HG03064 (cell line): ENCODE data around the gene ULBP2.
"Not testable (repeated sequence)": the region's sequence is repeated elsewhere in the genome, so short reads cannot be mapped to it uniquely, and the experiment has no call there.

Experiments used
- ATAC-seq: cut with Tn5 transposase; IDR thresholded peaks from one replicate; pipeline ENCODE4 v1.9.1; 2021; ENCODE audit warnings: low read depth; ENCODE audit not compliant: unreplicated experiment

The ULBP2 gene

DNA sequence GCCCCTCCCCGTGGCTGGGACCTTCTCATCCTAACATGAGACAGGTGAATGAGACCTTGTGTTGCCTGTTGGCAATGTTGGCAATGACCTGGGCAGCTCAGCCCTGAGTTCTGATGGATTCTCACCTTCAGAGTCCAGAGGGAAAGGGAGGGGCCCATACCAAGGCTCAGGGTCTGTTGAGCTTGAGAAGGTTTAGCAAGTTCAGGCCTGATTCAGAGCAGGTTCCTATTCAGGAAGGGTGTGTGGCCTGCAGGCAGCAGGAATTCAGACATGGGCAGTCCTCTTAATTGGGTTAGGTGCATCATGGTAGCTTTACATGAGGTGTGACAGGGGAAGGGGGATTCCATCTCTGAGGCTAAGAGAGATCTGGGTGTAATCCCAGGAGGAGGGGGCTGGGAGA, 5.7 kb downstream of the ULBP2 start:
- not testable (repeated sequence) for ATAC-seq

DNA sequence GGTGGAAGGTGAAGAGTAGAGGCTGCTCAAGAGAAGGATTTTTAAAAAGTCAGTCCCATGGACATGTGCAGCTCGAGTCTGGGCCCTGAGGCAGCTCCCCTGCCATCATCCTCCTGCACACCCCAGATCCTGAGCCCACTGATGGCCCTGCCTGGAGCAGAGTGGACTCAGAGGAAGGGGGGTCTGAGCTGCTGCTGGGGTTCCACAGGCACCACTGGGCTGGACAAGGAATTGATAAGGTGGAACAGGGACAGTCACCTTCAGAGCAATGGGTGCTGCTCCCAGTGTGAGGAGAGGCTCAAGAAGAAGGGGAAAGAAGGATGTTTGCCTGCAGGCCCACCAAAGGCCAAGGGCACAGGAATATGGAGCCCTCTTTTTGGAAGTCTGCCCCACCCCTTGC, 6.2 kb downstream of the ULBP2 start:
- no peak for ATAC-seq

DNA sequence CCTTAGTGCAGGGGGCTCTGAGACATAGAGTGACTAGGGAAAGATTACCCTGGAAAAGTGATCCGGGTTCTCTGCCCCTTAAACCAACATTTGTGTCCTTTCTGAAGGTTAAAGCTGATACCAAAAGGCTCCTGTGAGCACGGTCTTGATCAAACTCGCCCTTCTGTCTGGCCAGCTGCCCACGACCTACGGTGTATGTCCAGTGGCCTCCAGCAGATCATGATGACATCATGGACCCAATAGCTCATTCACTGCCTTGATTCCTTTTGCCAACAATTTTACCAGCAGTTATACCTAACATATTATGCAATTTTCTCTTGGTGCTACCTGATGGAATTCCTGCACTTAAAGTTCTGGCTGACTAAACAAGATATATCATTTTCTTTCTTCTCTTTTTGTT, 6.8 kb downstream of the ULBP2 start:
- no peak for ATAC-seq

DNA sequence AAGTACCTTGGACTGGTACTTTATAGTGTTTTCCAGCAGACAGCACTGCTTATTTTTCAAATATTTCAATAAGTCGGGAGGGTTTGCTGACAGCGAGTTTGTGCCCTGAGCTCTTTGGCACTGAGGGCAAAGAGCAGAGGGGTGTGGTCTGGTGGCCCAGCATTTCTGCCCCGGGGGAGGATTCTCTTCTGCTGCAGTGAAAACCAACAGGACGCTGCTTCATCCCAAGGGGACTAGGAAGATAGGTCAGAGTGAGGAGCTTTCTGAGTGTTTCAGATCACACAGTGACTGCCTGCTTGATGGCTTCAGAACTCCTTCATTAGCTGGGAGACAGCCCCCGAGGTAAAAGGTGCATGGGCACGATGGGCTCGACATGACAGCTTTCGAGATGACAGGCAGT, 8.6 kb downstream of the ULBP2 start:
- no peak for ATAC-seq

DNA sequence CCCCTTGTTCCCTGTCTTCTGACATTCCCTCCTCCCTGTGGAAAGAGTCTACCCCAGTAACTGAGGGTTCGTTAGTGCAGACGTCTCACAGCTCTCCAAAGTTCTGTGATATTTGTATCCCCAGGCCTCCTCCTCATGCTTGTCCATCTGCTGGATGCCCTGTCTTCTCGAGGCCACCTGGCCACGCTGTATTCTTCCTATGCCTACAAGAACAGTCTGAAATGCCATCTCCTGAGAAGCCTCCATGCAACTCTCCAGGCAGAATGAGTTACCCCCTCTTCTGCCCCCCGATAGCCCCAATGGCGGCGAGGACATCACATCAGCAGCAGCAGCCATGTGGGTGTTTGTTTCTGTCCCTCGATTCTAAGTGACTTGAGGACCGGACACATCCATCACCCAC, 9.3 kb downstream of the ULBP2 start:
- no peak for ATAC-seq

DNA sequence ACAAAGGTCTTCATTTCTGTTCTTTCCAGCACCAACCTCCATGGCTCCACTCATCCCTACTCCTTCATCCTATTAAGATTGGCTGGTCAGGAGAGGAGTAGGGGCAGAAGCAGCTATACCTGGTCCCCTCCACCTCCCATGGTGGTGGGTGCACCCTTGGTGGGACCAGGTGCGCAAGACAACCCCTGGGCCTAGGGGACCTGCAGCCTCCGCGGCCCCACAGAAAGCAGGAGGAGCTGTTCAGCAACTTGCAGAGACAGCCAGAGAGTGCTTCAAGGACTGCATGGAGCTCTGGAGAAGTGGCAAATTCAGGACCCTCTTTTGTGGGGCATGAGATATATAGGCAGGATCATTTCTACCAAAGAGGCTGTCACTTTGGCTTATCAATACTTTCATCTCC, 9.8 kb downstream of the ULBP2 start:
- ATAC-seq = no peak

DNA sequence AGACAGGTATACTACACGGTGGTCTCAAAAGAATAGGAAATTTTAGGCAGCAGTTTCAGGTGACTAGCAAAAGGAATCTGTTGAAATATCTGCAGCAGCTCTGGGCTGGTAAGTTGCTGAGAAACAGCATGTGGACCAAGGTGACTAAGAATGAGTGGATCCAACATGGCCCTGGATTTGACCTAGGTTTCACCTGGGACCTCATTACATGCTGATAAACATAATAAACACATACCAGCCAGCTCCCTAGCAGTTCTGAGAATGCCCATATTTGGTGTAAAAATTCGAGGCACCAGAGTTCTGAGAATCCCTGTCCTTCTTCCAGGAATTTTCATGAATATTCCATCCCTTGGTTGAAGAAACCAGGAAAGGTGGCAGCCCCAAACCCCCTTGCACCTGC, 11.6 kb downstream of the ULBP2 start:
- not testable (repeated sequence) for ATAC-seq

DNA sequence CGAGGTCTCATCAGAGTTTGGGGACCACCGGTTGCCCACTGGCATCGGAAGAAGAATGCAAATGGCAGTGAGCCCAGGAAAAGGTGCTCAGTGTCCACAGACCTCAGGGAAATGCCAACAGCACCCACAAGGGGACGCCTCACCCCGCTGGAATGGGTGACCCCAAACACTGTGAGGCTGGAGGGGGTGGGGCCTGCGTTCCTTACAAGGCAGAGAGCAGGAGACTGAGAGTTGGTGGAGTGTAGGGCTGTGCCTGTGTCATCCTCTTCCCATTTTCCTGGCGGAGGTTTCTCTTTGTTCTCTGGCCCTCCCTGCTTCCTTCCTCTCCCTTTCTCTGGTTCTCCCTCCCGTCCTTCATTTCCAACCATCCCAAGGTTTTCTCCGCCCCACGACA, 12.1 kb downstream of the ULBP2 start:
- ATAC-seq = not testable (repeated sequence)

DNA sequence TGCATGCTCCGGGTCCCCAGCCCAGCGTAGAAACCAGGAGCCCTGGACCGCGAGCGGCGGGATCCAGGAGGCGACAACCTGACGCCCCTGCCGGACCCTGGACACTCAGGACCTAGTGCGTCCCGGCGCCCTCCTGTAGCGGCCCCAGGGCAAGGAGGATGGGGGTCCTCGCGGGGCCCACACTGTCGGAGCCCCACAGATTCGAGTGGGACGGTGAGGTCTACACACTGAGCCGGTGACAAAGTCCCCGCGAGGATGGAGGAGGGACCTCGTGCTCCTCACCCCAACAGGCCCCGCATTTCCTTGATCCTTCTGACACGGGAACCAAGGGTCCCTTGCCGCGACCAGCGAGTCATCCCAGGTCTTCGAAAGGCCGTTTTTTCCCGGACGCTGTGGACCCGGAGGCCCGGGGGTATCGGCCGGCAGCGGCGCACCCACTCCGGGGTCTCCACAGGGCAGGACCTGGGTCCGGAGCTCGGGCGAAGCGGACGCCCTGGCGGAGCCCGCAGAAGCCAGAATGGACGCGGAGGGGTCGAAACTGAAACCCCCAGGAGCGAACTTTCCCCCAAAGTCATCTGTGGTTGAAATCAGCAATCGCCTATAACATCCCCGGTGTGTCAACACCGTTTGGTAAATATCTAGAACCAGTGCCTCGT, 12.6 kb downstream of the ULBP2 start:
- ATAC-seq = not testable (repeated sequence)

DNA sequence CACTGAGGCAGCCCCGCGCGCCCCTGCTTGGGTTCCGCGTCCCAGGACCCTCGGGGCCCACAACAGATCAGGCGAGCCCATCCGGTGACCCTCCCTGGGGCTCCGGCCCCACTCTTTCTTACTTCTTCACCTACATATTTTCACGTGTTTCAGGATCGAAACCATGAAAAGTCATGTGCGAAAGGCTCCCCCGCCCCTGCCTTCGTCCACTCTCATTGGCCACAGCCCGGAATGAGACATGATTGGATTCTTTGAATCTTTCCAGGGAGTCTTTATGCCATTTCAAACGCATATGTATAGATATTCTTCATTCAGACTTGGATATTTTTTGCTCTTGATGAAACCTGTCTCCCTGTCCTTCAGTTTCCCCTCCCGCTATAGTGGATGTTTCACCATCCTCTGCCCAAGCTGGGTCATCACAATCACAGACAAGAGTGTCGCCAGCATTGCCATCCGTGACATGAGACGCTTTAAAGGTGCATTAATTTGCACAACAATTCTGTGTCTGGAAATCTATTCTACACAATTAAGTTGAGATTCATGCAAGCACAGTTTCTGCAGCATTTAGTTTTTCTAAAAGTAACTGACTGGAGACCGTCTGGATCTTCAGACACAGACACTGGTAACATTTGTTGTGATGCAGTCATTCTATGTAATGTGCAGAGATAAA, 13.3 kb downstream of the ULBP2 start:
- not testable (repeated sequence) for ATAC-seq

DNA sequence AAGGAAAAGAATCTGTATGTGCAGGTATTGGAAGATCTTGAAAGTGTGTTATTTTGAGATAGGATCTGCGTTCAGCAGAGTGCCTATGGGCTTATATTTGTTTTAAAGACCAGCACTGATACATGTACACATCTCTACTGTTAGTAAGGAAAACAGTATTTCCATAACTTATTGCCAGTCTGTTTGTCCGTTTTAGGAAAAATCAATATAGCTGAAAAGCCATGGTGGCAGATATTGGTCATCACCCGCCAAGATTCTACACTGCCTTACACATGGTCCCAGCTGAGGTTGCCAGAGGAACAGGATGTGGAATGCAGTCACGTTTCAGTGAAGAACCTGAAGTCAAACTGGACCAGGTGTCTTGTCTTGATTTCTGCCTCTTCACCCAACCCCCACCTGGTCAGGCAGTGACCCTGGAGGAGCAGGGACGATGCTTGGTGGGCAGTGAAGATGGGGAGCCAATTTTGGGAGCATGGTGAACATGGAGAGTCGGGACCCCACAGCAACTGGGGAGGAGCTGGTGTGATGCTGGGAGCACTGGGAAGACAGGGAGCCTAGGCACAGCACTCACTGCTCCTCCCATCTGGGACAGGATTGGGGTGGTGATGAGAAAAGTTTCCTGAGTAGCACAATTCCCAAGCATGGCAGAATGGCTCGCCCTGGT, 14.0 kb downstream of the ULBP2 start:
- not testable (repeated sequence) for ATAC-seq

DNA sequence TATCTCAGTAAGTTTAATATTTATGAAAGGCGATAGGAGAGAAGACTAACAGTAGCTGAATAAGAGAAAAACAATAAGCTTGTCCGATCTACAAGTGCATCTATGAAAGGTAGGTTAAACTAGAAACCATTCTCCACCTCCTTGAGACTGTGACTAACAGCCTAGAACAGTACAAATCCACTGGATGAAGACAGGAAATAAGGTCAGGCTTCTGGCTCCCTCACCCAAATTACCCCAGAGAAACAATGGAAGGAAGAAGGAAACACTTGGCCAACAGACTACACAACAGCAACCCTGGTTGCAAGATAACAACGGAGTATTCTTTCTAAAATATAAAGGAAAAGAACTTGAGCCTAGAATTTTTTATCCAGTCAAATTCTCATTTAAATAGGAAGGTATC, 16.3 kb downstream of the ULBP2 start:
- ATAC-seq = not testable (repeated sequence)

DNA sequence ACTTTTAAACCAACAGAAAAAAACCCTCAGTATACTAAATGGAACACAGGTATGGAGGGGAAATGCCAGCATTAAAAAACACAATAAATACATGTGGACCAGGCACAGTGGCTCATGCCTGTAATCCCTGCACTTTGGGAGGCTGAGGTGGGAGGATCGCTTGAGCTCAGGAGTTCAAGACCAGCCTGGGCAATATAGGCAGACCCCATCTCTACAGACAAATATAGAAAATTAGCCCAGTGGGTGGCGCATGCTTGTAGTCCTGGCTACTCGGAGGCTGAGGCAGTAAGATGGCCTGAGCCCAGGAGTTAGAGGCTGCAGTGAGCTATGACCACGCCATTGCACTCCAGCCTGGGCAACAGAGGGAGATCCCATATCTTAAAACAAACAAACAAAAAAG, 18.0 kb downstream of the ULBP2 start:
- ATAC-seq = not testable (repeated sequence)

DNA sequence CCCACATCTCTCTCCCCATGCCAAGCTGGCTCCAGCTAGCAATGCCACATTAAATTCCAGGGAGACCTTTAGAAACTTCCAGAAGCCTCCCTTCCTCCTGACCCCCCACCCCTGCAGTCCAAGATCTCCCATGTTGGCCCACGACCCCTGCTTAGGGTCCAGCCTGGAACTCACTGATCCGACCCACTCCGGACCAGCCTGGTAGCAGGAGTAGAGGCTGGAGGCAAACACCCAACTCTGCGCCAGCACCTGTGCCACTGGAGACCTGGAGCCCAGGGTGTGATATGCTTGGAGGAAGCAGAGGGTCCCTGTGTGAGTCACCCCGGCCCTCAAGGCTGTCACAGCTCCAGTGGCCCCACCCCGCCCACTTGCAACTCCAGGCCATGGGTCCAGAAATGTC, 18.7 kb downstream of the ULBP2 start:
- no peak for ATAC-seq

DNA sequence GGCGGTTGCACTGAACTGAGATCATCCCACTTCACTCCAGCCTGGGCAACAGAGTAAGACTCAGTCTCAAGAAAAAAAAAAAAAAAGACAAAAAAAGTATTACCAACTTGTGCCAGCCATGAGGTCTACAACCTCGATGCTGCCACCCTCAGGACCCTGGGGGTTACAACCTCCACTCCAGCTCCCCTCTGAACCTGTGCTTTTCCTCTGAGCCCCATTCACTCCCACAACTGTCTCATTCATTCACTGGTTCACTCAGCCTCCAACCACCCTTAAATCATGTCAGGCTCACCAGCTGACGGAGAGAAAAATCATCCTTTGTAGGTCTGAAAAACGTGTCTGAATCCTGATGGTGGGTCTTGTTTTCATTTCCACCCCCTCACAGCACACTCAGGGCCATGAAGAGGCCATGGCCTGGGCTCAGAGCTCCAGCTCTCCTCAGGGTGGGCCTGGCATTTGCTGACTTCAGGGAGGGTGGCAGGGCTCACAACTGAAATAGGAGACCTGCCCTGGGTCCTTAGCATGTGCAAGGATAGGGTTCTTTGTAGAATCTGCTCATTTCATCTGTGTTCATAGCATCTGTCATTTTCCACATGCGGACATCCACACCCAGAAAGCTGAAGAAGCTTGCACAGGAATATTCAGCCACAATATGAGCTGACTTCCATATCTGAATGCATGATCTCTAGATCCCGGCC, 20.1 kb downstream of the ULBP2 start:
- no peak for ATAC-seq

DNA sequence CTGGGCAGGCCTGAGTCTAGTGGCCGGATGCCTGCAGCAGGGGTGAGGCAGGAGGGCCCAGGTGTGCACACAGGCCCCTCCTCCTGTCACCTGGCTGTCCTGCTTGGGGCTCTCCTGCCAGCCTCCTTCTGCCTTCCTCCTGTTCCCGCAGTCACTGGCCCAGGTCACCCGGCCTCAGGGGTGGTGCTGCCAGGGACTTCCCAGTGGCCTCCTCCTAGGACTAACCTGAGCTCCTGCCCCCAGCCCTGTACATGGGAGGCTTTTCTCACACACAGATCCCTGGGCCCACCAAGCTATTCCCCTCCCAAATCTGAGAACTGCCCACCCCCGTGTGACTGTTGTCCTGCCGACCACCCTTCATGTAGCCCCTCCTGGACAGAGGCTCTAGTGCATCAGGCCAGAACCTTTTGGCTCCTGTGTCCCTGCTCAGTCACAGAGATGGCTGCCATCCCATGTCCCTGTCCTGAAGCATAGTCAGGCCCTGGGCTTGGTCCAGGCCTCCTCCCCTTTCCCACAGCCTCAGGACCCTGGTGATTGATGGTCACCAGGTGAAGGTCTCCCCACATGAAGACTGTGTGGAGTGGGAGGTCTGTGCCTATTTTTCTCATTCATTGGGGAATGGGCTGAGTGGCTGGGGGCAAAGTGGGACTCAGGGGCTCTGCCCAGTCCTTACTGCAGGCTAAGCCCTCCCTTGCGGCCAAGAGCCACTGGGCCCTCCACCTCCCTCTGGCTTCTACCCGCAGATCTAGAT, 20.8 kb downstream of the ULBP2 start:
- no peak for ATAC-seq

DNA sequence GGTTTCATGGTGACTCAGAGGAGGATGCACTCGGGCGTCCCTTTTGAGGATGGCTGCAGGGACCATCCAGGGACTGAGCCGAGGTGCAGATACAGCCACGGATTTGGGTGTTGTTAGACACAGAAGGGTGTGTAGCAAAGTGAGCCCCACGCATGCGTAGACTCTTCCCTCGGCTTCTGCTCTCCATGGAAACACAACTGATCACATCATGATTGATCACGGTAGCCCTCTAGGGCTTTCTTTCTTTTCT, 21.3 kb downstream of the ULBP2 start:
- ATAC-seq = no peak

DNA sequence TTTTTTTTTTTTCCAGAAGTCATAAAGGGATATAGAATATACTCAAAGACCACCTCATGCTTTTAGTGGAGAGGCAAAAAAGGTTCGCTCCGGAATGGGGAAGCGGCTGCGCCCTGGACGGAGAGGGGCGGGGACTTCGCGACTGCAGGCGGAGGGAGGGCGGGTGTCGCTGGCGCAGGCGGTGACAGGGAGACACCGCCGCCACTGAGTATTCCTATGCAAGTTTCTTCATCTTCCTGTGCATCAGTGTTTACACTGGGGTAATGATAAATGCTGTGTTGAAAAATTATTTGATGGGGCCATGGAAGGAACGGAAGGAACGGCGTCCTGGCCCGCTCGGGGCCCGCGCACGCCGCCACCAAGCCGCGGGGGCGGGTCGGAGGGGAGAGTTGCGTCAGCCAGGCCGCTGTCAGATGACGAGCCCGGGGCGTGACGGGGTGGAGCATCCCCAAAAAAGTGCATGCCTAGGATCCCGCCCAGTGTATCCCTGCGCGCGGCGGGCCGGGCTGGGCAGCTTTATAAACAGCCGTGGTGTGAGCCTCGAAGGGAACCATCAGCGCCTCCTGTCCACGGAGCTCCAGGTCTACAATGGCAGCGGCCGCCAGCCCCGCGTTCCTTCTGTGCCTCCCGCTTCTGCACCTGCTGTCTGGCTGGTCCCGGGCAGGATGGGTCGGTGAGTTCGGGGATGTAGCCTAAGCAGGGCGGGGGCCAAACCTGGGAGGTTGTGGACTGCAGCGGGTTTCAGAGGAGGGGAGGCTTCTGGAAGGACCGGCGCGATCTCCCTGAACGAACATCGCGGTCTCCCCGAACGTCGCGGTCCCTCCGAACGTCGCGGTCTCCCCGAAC, 21.9 kb downstream of the ULBP2 start, which contains the start of gene ULBP1:
Gene ULBP1 (plus strand): TSS at position 482 of the 846 bp plus-strand sequence. CDS start 107 bp downstream, at position 589.
- no peak for ATAC-seq

DNA sequence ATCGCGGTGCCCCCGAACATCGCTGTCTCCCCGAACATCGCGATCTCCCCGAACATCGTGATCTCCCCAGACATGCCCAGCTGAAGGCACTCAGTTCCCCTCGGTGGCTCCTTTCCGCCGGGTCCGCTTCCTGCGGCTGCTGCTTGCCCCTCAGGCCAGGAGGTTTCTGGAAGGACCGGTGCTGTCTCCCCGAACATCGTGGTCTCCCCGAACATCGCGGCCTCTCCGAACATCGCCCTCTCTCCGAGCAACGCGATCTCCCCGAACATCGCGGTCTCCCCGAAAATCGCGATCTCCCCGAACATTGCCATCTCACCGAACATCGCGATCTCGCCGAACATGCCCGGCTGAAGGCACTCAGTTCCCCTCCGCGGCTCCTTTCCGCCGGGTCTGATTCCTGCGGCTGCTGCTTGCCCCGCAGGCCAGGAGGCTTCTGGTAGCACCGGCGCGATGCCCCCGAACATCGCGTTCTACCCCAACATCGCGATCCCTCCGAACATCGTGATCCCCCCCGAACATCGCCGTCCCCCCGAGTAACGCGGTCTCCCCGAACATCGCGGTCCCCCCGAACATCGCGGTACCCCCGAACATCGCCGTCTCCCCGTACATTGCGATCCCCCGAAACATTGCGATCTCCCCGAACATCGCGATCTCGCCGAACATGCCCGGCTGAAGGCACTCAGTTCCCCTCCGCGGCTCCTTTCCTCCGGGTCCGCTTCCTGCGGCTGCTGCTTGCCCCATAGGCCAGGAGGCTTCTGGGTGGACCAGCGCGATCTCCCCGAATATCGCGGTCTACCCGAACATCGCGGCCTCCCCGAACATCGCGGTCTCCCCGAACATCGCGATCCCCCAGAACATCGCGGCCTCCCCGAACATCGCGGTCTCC, 22.7 kb downstream of the ULBP2 start:
- no peak for ATAC-seq
